ENCODE data around the gene RCAN2. TPM values are rescaled to one million over a fixed set of nuclear protein-coding genes. Genes with fewer than 3 reads are reported as not detected.

Gene RCAN2
- total RNA-seq, 3 donors from 2014 or later: 2.9 to 14.9 (median 5.9) TPM

DNA sequence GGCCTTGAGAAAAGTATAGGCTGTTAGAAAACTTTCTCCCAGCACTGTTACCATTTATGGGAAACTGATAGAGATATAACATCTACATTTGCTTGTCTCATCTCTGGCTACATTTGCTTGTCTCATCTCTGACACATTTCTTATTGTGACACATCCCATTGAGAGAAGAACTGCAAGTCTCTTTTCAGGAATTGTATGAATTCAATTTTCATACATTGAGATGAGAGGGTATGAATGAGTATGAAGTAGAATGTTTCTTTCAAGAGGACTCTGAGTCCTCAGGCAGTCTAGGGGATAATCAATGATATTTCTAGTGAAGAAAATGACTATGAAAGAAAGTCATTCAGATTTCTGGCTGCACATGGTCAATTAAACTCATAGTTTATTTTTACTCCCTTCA is 282.9 kb downstream of the RCAN2 start:
- no peak overlapping the region for H3K27ac ChIP-seq
- intact Hi-C loops (cut with DNase I; ENCODE audit: low total_unique reads): no loop called here
- no peak for DNase-seq (ENCODE audit: low spot score in 2 of 2)
- no peaks in the 10 kb centered on the region for H3K27me3 ChIP-seq
- TF ChIP-seq POLR2A (IDR thresholded peaks at IDR 0.05) (no peak), POLR2AphosphoS5 (IDR thresholded peaks at IDR 0.05) (no peak)
- TF ChIP-seq, protein P1, sequence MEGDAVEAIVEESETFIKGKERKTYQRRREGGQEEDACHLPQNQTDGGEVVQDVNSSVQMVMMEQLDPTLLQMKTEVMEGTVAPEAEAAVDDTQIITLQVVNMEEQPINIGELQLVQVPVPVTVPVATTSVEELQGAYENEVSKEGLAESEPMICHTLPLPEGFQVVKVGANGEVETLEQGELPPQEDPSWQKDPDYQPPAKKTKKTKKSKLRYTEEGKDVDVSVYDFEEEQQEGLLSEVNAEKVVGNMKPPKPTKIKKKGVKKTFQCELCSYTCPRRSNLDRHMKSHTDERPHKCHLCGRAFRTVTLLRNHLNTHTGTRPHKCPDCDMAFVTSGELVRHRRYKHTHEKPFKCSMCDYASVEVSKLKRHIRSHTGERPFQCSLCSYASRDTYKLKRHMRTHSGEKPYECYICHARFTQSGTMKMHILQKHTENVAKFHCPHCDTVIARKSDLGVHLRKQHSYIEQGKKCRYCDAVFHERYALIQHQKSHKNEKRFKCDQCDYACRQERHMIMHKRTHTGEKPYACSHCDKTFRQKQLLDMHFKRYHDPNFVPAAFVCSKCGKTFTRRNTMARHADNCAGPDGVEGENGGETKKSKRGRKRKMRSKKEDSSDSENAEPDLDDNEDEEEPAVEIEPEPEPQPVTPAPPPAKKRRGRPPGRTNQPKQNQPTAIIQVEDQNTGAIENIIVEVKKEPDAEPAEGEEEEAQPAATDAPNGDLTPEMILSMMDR (IDR thresholded peaks at IDR 0.05): no peak
- H3K9me3 ChIP-seq: no peaks in the 10 kb centered on the region
- no peak overlapping the region for H3K4me3 ChIP-seq
- H3K36me3 ChIP-seq: no peaks in the 10 kb centered on the region
- H3K4me1 ChIP-seq: no peaks in the 10 kb centered on the region

DNA sequence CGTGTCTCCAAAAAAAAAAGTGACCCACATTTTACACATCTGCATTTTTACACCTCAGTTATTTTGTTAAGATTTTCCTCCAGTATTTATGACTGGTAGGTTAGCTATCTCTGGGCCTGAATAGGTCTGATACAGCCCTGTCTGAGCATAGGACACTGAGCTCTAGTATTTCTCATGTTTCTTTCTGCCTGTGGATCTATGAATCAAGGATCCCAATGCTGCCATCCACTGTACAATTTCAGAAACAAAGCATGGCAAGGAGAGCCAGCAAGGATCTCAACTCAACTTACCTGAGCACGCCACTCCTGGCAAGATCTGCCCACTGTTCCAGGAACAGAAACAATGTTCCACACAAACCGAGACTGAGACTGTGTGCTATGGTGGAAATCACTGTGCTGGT is 284.1 kb downstream of the RCAN2 start:
- no peak overlapping the region for H3K27ac ChIP-seq
- H3K9me3 ChIP-seq: no peaks in the 10 kb centered on the region
- H3K36me3 ChIP-seq: no peaks in the 10 kb centered on the region
- TF ChIP-seq, protein P1 (IDR thresholded peaks at IDR 0.05): no peak
- TF ChIP-seq POLR2AphosphoS5 (IDR thresholded peaks at IDR 0.05): no peak
- no peak for TF ChIP-seq POLR2A (IDR thresholded peaks at IDR 0.05)
- intact Hi-C loops (cut with DNase I; ENCODE audit: low total_unique reads): no loop called here
- H3K4me1 ChIP-seq: no peaks in the 10 kb centered on the region
- H3K27me3 ChIP-seq: no peaks in the 10 kb centered on the region
- DNase-seq (ENCODE audit: low spot score in 2 of 2): no peak
- H3K4me3 ChIP-seq: no peak overlapping the region

DNA sequence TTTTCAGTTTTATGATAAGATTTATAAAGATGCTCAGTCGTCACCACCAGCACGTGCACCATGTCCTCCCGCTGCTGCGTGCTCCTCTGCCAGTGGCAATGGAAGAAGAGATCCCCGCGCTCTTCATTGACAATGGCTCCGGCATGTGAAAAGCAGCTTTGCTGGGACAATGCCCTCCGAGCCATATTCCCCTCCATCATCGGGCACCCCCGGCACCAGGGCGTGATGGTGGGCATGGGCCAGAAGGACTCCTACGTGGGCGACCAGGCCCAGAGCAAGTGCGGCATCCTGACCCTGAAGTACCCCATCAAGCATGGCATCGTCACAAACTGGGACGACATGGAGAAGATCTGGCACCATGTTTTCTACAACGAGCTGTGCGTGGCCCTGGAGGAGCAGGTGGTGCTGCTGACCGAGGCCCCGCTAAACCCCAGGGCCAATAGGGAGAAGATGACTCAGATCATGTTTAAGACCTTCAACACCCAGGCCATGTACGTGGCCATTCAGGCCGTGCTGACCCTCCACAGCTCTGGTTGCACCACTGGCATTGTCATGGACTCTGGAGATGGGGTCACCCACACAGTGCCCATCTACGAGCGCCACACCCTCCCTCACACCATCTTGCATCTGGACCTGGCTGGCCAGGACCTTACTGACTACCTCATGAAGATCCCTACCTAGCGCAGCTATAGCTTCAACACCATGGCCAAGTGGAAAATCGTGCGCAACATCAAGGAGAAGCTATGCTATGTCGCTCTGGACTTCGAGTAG is 286.2 kb downstream of the RCAN2 start:
- no peak for DNase-seq (ENCODE audit: low spot score in 2 of 2)
- intact Hi-C loops (cut with DNase I; ENCODE audit: low total_unique reads): no loop called here
- no peak overlapping the region for H3K4me3 ChIP-seq
- H3K4me1 ChIP-seq: no peaks in the 10 kb centered on the region
- TF ChIP-seq POLR2AphosphoS5 (IDR thresholded peaks at IDR 0.05) (no peak), POLR2A (IDR thresholded peaks at IDR 0.05) (no peak)
- TF ChIP-seq, protein P1 (IDR thresholded peaks at IDR 0.05): no peak
- no peaks in the 10 kb centered on the region for H3K9me3 ChIP-seq
- no peak overlapping the region for H3K27ac ChIP-seq
- H3K36me3 ChIP-seq: no peaks in the 10 kb centered on the region
- H3K27me3 ChIP-seq: no peaks in the 10 kb centered on the region

DNA sequence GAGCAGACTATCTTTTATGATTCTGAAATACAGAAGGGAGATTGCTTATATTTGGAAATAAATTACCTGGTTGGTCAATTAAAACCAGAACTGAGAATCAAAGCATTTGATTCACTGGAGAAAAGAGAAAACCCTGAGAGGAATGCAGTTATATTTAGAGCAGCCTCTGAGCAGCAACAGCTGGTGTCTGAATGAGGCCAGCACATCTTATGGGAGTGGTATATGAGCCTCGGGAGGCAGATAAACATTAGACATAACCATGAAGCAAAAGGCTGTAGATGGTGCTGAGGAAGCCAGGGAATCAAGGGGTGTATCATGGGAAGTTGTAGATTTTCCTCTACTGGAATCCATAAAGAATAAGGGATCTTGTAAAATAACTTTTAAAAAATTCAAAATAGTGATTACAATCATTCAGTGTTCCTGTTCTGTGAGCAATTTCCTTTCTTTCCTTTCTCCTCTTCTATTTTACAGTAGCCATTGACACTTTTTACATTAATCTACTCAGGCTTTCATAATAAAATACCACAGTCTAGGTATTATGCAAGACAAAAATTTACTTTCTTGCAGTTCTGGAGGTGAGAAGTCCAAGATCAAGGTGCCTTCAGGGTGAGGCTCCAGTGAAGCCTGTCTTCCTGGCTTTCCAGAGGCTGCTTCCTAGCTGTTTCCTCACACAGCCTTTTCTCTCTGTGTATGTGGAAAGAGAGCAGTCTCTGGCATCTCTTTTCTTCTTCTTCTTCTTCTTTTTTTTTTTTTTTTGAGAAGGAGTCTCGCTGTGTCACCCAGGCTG is 287.7 kb downstream of the RCAN2 start:
- no peak for DNase-seq (ENCODE audit: low spot score in 2 of 2)
- Histone ChIP-seq H3K4me3 (no peak overlapping the region), H3K36me3 (no peaks in the 10 kb centered on the region), H3K27ac (no peak overlapping the region), H3K4me1 (no peaks in the 10 kb centered on the region), H3K9me3 (no peaks in the 10 kb centered on the region), H3K27me3 (no peaks in the 10 kb centered on the region)
- intact Hi-C loops (cut with DNase I; ENCODE audit: low total_unique reads): no loop called here
- TF ChIP-seq POLR2AphosphoS5 (IDR thresholded peaks at IDR 0.05): no peak

DNA sequence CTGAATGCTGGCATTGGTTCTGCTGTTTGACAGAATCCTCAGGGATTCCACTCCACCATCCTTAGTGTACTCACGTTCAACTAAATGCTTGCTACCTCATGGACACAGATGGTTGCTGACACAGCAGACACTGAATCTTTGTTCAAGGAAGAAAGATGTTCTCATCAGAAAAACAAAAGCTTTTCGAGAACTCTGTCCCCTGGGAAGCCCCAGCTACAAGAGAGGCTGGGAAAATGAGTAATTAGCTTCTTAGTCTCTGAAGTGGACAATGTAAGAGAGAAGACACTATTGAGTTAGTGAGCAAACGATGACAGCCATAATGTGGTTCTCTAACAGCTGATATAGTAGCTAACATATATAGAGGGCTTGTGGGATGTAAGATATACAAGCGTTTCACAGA is 289.5 kb downstream of the RCAN2 start:
- TF ChIP-seq POLR2A (IDR thresholded peaks at IDR 0.05) (no peak), POLR2AphosphoS5 (IDR thresholded peaks at IDR 0.05) (no peak)
- TF ChIP-seq, protein P1 (IDR thresholded peaks at IDR 0.05): no peak
- no peak overlapping the region for H3K27ac ChIP-seq
- intact Hi-C loops (cut with DNase I; ENCODE audit: low total_unique reads): no loop called here
- H3K27me3 ChIP-seq: no peaks in the 10 kb centered on the region
- no peak for DNase-seq (ENCODE audit: low spot score in 2 of 2)
- H3K4me3 ChIP-seq: no peak overlapping the region
- H3K36me3 ChIP-seq: no peaks in the 10 kb centered on the region
- H3K4me1 ChIP-seq: no peaks in the 10 kb centered on the region
- no peaks in the 10 kb centered on the region for H3K9me3 ChIP-seq
